ENCODE measurements around the gene CNPY1. TPM values are rescaled to one million over a fixed set of nuclear protein-coding genes. Genes with fewer than 3 reads are reported as not detected.
A peak's percentile ranks its signal among the peaks of the same experiment; 100 is the strongest.

Gene CNPY1
- total RNA-seq, 2 experiments from 2014 or later: not detected

DNA sequence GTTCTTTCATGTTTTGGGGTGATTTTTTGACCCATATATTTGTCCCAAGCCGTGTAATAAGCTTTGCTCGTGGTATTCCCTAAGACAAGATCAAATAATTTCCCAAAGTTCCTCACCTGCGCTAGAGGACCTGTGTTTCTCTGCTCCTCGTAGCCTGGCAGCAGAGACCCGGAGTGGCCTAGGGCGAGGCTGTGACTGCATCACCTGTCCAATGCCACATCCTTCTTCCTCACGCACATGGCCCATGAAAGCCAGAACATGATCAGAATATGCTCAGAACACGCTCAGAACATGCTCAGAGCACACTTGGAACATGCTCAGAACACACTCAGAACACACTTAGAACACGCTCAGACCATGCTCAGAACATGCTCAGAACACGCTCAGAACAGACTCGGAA is 64.6 kb downstream of the CNPY1 start:
- ChIA-PET CTCF (interaction anchor here (0.6 kb wide), 1 partner anchor 554 kb away, joined by 3 read pairs; no protein-coding TSS in a partner anchor), POLR2A (no interaction called here)
- intact Hi-C loops (cut with DNase I, micrococcal nuclease): no loop called here
- Mint-ChIP-seq H3K9me3 (ENCODE audit: low read depth) (peaks cover 5% of the 10 kb centered on the region), H3K27me3 (peaks cover 46% of the 10 kb centered on the region), H3K36me3 (ENCODE audit: low read depth) (no peaks in the 10 kb centered on the region), H3K27ac (peak overlapping the region; percentile 43), H3K4me3 (no peak overlapping the region), H3K4me1 (peaks cover 27% of the 10 kb centered on the region)
- ATAC-seq (no peak), DNase-seq (no peak)

DNA sequence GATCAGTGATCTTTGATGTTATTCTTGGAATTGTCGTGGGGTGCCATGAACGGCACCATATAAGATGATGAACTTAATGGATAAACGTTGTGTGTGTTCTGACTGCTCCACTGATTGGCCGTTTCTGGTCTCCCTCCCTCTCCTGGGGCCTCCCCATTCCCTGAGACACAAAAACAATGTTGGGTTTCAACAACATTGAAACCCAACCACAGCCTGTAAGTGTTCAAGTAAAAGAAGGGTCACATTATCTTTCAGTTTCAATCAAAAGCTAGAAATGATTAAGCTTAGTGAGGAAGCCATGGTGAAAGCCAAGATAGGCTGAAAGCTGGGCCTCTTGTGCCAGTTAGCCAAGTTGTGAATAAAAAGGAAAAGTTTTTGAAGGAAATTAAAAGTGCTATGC is 68.9 kb downstream of the CNPY1 start:
- H3K27ac Mint-ChIP-seq: no peak overlapping the region
- peaks cover 21% of the 10 kb centered on the region for H3K4me1 Mint-ChIP-seq
- ChIA-PET CTCF (interaction anchor here (0.6 to 1.0 kb wide), 2 partner anchors 98 to 151 kb away, joined by 3 read pairs; no protein-coding TSS in a partner anchor), POLR2A (no interaction called here)
- H3K36me3 Mint-ChIP-seq (ENCODE audit: low read depth): no peaks in the 10 kb centered on the region
- intact Hi-C loops (cut with DNase I, micrococcal nuclease): no loop called here
- H3K27me3 Mint-ChIP-seq: peaks cover 64% of the 10 kb centered on the region
- DNase-seq (peak; percentile 54), ATAC-seq (peak; percentile 91)
- no peak overlapping the region for H3K4me3 Mint-ChIP-seq
- peaks cover 5% of the 10 kb centered on the region for H3K9me3 Mint-ChIP-seq (ENCODE audit: low read depth)

DNA sequence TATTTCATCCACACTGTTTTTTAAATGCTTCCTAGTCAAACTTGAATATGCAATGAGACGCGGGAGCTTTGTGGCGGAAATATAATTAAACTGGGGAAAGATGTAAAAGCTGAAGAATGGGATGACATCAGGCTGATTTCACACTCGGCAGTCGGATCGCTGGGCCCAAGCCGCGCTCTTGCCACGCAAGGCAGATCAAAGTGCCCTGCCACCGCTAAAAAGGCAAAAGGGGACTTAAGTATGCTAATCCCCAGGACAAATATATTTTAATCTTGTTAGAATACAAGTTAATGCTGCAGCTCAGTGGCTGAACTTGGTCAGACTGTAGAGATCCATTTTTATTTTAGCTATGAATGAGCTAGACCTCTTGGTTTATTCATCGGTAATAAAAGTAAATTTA is 74.6 kb downstream of the CNPY1 start:
- CTCF ChIA-PET: interaction anchor here (1.0 to 1.1 kb wide), 2 partner anchors 30 to 127 kb away, joined by 3 to 5 read pairs; no protein-coding TSS in a partner anchor
- H3K36me3 Mint-ChIP-seq (ENCODE audit: low read depth): no peaks in the 10 kb centered on the region
- POLR2A ChIA-PET: no interaction called here

DNA sequence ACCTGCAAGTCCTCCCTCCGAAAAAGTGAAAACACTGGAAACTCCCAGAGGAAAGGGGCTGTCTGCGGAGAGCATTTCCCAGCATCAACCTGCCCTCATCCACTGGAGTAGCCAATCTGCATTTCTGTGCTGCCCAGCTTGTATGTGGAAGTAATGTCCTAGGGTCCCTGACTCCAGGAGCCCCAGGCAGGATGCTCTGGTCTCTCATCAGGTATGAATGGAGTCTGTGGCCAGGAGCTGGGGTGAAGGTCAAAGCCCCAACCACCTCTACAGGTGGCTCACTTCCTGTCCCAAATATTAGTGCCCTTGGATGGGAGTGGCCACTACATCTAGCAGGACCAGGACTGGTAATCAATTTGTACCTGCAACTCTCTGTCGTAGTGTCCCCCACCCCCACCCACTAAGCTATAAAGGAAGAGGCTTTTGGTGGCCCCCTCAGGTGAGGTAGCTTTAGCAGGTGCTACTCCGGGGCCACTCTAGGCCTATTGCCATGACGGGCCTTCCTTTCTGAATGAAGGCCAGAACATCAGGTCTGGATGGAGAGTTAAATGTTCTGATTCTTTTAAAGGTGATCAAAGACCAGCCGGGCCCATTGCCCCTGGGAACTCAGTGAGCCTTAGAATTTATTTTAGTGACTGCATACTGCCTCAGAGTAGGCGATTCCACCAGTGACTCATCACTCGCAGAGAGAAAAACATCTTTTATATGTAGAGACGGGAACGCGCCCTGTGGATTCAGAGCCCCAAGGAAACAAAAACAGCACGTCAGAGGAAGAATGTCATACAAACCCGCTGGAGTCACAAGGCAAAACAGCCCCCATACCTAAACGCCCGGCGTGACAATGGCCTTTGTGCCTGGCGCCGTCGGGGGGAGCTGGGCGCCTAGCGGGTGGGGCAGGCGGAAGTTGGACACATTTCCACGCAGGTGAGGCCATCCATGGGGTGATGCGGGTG is 75.4 kb downstream of the CNPY1 start:
- intact Hi-C loops (cut with DNase I, micrococcal nuclease): no loop called here
- ATAC-seq (peak; percentile 46), DNase-seq (no peak)
- ChIA-PET CTCF (interaction anchor here (0.8 to 1.0 kb wide), 2 partner anchors 30 to 543 kb away, joined by 3 to 4 read pairs; no protein-coding TSS in a partner anchor), POLR2A (no interaction called here)
- Mint-ChIP-seq H3K4me3 (no peak overlapping the region), H3K36me3 (ENCODE audit: low read depth) (no peaks in the 10 kb centered on the region), H3K27me3 (peaks cover 77% of the 10 kb centered on the region), H3K9me3 (ENCODE audit: low read depth) (no peaks in the 10 kb centered on the region), H3K27ac (no peak overlapping the region), H3K4me1 (peaks cover 11% of the 10 kb centered on the region)

More for the DNA sequence above, 74.6 kb downstream of the CNPY1 start:
- intact Hi-C loops (cut with DNase I, micrococcal nuclease): no loop called here
- no peak for DNase-seq
- no peak overlapping the region for H3K27ac Mint-ChIP-seq
- peaks cover 14% of the 10 kb centered on the region for H3K4me1 Mint-ChIP-seq
- H3K9me3 Mint-ChIP-seq (ENCODE audit: low read depth): no peaks in the 10 kb centered on the region
- H3K27me3 Mint-ChIP-seq: peaks cover 80% of the 10 kb centered on the region
- no peak for ATAC-seq
- H3K4me3 Mint-ChIP-seq: no peak overlapping the region

DNA sequence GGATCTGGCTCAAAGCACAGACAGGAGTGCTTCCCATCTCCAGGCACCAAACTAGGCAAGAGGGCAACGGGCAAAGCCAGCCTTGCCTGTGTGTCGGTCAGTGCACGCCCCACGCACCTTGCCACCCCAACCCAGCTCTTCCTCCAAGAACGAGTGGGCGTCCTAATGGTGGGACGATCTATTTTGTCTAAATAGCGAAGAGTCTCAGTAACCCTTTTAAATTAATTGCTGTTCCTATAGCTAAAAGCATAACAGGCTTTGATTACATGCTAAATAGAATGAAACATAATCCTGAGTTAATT is 76.2 kb downstream of the CNPY1 start:
- Mint-ChIP-seq H3K27ac (no peak overlapping the region), H3K27me3 (peaks cover 76% of the 10 kb centered on the region), H3K4me1 (peaks cover 14% of the 10 kb centered on the region), H3K9me3 (ENCODE audit: low read depth) (no peaks in the 10 kb centered on the region), H3K4me3 (no peak overlapping the region), H3K36me3 (ENCODE audit: low read depth) (no peaks in the 10 kb centered on the region)
- ChIA-PET POLR2A (no interaction called here), CTCF (interaction anchor here (0.8 kb wide), 1 partner anchor 542 kb away, joined by 4 read pairs; no protein-coding TSS in a partner anchor)
- intact Hi-C loops (cut with DNase I, micrococcal nuclease): no loop called here
- DNase-seq (no peak), ATAC-seq (no peak)

DNA sequence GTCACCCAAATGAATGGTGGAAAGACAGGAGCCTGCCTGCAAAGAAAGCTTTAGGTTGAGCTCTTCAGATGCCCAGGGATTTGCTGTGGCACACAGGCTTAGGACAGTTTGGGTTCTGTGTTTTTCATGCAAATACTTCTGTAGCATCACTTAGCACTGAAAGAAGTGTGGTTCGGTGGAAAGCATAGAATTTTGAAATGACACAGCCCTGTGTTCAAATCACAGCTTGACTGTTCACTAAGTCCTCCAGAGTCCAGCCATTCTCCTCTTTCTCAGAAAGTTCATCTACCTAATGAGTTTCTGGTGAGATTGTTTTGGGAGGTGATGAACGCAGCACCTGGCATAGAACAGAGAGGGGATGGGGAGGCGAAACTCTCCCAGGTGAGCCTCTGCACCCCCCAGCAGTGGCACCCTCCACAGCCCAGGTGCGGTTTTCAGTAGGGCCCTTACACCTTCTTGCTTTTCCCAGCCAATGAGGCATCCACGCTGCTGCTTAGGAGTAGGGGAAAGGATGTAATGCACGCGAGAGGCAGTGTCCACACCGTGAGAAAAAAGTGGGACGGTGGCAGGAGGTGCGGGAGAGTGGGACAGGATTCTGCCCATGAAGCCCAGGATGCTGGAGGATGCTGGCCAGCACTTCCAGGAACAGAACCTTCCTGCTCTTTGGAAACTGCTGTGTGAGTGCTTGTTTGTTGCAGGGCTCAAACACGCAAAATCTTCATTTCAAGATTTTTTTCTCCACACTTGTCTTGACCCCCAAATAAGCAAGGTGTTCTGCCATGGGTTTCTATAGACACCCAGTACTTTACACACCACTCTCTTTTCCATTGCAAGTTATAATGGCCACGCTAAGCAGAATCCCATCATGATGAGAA is 76.8 kb downstream of the CNPY1 start:
- ChIA-PET CTCF (no interaction called here), POLR2A (no interaction called here)
- Mint-ChIP-seq H3K4me3 (no peak overlapping the region), H3K9me3 (ENCODE audit: low read depth) (no peaks in the 10 kb centered on the region), H3K36me3 (ENCODE audit: low read depth) (no peaks in the 10 kb centered on the region), H3K27me3 (peaks cover 77% of the 10 kb centered on the region), H3K27ac (no peak overlapping the region), H3K4me1 (peaks cover 15% of the 10 kb centered on the region)
- ATAC-seq (no peak), DNase-seq (no peak)
- intact Hi-C loops (cut with DNase I, micrococcal nuclease): loop anchor here in 1 of 2 experiments (5.0 kb wide), 3 partner anchors 273 to 1533 kb away; no protein-coding TSS in a partner anchor

DNA sequence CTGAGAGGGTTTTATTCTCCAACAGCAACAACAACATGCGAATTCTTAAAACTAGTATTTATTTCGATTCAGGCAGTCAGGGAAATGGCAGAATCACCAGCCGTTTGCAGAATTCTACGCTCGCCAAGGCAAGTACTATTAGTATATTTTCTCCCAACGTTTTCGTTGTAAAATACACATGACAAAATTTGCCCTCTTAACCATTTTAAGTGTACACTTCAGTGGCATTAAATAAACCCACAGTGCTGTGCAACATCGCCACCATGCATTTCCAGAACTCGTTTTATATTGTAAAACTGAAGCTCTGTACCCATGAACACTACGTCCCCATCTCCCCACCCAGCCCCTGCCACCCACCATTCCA is 77.6 kb downstream of the CNPY1 start:
- H3K27ac Mint-ChIP-seq: no peak overlapping the region
- POLR2A ChIA-PET: no interaction called here
- intact Hi-C loops (cut with DNase I, micrococcal nuclease): loop anchor here in 1 of 2 experiments (5.0 kb wide), 3 partner anchors 274 to 1534 kb away; no protein-coding TSS in a partner anchor
- ATAC-seq (no peak), DNase-seq (no peak)
- peaks cover 77% of the 10 kb centered on the region for H3K27me3 Mint-ChIP-seq
- H3K9me3 Mint-ChIP-seq (ENCODE audit: low read depth): no peaks in the 10 kb centered on the region
- peaks cover 15% of the 10 kb centered on the region for H3K4me1 Mint-ChIP-seq
- H3K36me3 Mint-ChIP-seq (ENCODE audit: low read depth): no peaks in the 10 kb centered on the region
- CTCF ChIA-PET: no interaction called here
- H3K4me3 Mint-ChIP-seq: no peak overlapping the region

DNA sequence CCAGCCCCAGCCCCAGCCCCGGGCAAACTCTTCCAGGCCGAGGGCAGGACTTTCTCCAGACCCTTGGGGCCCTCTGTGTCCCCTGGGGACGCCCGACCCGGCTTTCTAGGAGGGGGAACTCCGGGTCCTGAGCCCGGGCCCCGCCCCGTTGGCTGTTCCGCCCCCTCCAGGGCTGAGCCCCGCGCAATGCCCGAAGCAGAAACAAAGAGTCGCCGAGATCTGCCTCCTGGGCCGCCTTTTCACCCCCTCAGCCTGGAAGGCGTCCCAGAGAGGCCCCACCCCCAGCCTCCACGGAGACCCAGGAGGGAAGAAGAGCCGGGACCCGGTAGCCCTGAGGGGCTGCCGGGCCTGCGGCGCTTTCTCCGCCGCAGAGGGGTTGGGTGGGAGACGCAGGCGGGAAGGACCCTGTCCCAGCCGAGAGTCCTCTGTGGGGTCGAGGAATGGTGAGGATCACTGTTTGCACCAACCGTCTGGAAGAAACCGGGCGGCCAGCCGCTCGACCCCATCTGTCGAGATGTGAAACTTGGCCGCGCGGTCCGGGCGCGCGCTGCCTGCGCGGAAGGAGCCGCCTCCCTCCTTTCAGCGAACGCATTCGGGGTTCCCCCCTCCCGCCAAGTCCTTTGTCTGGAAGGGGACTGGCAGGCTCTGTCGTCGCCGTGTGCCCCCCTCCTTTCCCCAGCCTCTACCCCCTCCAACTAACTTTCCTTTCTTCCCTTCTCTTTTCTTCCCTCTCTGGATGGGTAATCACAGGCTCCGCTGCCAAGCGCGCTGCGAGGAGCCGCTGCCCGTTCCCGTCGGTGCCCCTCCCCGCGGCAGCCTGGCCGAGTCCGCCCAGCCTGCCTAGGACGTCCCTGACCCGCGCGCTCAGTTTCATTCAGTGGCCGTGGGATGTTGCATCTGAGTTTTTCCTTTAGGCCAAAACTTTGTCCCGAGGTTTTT is 78.2 kb downstream of the CNPY1 start:
- Mint-ChIP-seq H3K4me1 (peaks cover 15% of the 10 kb centered on the region), H3K27me3 (peaks cover 77% of the 10 kb centered on the region), H3K4me3 (no peak overlapping the region), H3K27ac (no peak overlapping the region), H3K9me3 (ENCODE audit: low read depth) (no peaks in the 10 kb centered on the region), H3K36me3 (ENCODE audit: low read depth) (no peaks in the 10 kb centered on the region)
- intact Hi-C loops (cut with DNase I, micrococcal nuclease): loop anchor here (2.0 to 5.0 kb wide), 5 partner anchors 39 to 1534 kb away; no protein-coding TSS in a partner anchor
- POLR2A ChIA-PET: no interaction called here
- ATAC-seq (no peak), DNase-seq (no peak)
- CTCF ChIA-PET: no interaction called here

DNA sequence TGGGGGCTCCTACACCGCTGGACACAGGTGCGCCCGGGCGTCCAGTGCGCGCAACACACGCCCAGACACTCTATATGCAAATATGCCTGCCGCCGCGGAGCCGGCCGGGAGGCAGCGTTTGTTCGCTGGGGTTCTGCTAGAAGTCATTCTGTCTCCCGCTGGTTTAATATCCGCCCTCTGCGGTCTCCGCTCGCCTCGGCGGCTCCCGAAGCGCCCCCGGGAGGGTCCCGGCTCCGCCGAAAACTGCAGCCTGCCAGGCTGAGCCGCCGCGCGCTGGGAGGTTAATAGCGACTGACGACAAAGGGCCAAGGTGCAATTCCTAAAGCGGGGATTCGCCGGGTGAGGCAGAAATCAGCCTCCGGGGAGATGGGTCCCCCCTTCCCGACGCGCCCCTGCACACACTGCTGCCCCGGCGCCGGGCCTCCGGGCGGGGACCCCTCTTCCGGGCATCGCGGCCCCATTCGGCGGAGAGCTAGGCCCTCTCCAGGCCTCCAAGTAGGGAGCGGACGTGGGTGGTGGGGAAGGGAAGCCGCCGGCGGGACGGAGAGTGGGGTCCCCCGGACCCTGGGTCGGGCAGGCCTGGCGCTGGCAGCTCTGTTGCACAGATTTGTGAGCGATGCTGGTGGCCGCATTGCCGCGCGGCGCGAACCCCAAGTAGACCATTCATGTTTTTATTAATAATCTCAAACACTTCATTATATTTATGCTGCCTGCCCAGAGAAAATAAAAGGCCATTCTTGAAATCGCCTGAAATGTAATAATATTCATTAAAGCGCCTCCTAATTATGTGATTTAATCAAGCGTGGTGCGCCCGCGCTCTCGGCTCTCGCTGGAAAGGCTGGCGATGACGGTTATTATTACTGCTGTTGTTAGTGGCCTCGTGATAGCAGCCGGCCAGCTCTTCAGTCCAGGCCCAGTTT is 79.3 kb downstream of the CNPY1 start:
- Mint-ChIP-seq H3K27ac (no peak overlapping the region), H3K27me3 (peaks cover 76% of the 10 kb centered on the region), H3K36me3 (ENCODE audit: low read depth) (no peaks in the 10 kb centered on the region), H3K4me3 (no peak overlapping the region), H3K9me3 (ENCODE audit: low read depth) (no peaks in the 10 kb centered on the region), H3K4me1 (peaks cover 11% of the 10 kb centered on the region)
- ChIA-PET CTCF (interaction anchor here (1.0 kb wide), 1 partner anchor 65 kb away, joined by 3 read pairs; no protein-coding TSS in a partner anchor), POLR2A (no interaction called here)
- intact Hi-C loops (cut with DNase I, micrococcal nuclease): loop anchor here (1.0 to 5.0 kb wide), 7 partner anchors 13 to 1535 kb away; no protein-coding TSS in a partner anchor
- ATAC-seq (peak; percentile 70), DNase-seq (peak; percentile 81)
